Left ventricle myocardium inferior (tissue), 1 donor: ENCODE measurements around the gene NSDHL. TPM values are rescaled to one million over a fixed set of nuclear protein-coding genes. Genes with fewer than 3 reads are reported as not detected.

ENCODE experiments used
- DNase-seq: peaks from one replicate; pipeline ENCODE4 v3.0.0-alpha.2; 2020
- H3K27ac ChIP-seq: fragments of 200-600 bp; replicated peaks from 2 replicates; pipeline ENCODE4 v1.8.0; 2021
- H3K27me3 ChIP-seq: fragments of 200-600 bp; 2 replicates; pipeline ENCODE4 v1.8.0; 2021; ENCODE audit warnings: low read depth
- H3K36me3 ChIP-seq: fragments of 200-600 bp; 2 replicates; pipeline ENCODE4 v1.8.0; 2021
- H3K4me1 ChIP-seq: fragments of 200-600 bp; 2 replicates; pipeline ENCODE4 v1.8.0; 2021
- H3K4me3 ChIP-seq: fragments of 200-600 bp; 2 replicates; pipeline ENCODE4 v1.8.0; 2021; ENCODE audit warnings: mild to moderate bottlenecking, moderate library complexity
- H3K9me3 ChIP-seq: fragments of 200-600 bp; replicated peaks from 2 replicates; pipeline ENCODE4 v1.8.0; 2021
- intact Hi-C: fragments of 100-400 bp; cut with micrococcal nuclease; formaldehyde crosslinking; loops from one replicate; pipeline ENCODE4 v1.11.0; 2022
- total RNA-seq: library from RNA; stranded (reverse); fragmentation: NEBNext Ultra II Directional; extraction: Animal tissue kit (Norgen Biotek cat#: 25700); gene quantifications from one replicate; pipeline ENCODE4 v1.2.1, GENCODE V29; 2021
- TF ChIP-seq, protein P1 (sequence below): fragments of 200-600 bp; IDR thresholded peaks from 2 replicates; pipeline ENCODE4 v1.8.0; 2021; ENCODE audit warnings: antibody characterized with exemption, mild to moderate bottlenecking, borderline replicate concordance
- donor health status: DM: no; HTN: yes; CAD: no; lungs with severe emphysema.

Gene NSDHL
- total RNA-seq, 1 donor from 2014 or later, result 11.4 TPM

DNA sequence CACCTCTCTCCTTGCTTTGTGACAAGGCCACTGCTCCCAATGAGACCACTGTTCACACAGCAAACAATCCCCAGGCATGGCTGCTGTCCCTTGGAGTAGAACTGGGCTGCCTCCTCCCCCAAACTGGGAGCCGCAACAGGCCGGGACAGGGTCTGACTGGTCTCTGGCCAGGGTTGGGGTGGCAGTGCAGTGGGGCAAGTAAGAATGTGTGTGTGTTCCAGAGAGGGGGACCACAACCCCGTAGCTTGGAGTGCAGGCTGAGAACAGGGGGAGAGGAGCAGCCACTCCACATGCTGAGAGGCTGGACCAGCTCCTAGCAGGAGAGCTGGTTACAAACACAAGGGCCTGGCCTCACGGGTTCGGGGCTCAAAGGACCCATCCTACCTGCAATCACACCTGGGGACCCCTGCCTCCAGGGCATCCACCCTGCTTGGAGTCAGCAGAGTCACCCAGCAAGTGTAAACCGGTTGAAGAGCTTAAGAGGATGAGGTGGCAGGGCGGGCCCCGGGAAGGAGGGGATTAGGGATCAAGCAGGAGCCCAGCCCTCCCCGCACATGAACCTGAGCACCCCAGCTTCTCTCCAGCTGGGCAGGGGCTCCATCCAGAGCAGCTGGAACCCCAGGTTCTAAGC is 63.2 kb downstream of the NSDHL start:
- no peak overlapping the region for H3K27ac ChIP-seq
- no peaks in the 10 kb centered on the region for H3K36me3 ChIP-seq
- DNase-seq, result no peak
- TF ChIP-seq, protein P1, sequence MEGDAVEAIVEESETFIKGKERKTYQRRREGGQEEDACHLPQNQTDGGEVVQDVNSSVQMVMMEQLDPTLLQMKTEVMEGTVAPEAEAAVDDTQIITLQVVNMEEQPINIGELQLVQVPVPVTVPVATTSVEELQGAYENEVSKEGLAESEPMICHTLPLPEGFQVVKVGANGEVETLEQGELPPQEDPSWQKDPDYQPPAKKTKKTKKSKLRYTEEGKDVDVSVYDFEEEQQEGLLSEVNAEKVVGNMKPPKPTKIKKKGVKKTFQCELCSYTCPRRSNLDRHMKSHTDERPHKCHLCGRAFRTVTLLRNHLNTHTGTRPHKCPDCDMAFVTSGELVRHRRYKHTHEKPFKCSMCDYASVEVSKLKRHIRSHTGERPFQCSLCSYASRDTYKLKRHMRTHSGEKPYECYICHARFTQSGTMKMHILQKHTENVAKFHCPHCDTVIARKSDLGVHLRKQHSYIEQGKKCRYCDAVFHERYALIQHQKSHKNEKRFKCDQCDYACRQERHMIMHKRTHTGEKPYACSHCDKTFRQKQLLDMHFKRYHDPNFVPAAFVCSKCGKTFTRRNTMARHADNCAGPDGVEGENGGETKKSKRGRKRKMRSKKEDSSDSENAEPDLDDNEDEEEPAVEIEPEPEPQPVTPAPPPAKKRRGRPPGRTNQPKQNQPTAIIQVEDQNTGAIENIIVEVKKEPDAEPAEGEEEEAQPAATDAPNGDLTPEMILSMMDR, result no peak
- no peaks in the 10 kb centered on the region for H3K9me3 ChIP-seq
- intact Hi-C loops, result no loop called here
- H3K4me1 ChIP-seq, result no peaks in the 10 kb centered on the region
- H3K4me3 ChIP-seq, result no peak overlapping the region
- H3K27me3 ChIP-seq, result peaks cover 12% of the 10 kb centered on the region

DNA sequence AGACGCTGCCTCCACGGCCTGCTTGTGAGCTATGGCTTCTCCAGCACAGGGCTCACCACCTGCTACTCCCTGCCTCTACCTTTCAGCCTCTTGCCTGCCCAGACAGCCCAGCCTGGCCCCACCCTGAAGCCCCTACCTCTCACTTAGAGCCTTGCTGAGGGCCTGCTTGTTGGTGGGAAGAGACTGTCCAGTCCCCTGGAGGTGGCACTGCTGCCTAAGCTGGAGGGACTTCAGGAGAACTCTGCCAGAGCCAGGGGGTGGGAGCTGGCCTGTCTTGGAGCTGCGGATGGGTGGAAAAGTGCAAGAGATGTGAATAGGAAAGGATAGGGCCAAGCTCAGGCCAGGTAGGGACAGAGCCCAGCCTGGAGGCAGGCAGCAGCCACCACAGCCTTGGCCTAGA is 64.3 kb downstream of the NSDHL start:
- TF ChIP-seq, protein P1, result no peak
- Histone ChIP-seq H3K27me3 (peaks cover 9% of the 10 kb centered on the region), H3K36me3 (no peaks in the 10 kb centered on the region), H3K9me3 (no peaks in the 10 kb centered on the region), H3K27ac (no peak overlapping the region), H3K4me1 (no peaks in the 10 kb centered on the region), H3K4me3 (no peak overlapping the region)
- no peak for DNase-seq
- intact Hi-C loops, result no loop called here

DNA sequence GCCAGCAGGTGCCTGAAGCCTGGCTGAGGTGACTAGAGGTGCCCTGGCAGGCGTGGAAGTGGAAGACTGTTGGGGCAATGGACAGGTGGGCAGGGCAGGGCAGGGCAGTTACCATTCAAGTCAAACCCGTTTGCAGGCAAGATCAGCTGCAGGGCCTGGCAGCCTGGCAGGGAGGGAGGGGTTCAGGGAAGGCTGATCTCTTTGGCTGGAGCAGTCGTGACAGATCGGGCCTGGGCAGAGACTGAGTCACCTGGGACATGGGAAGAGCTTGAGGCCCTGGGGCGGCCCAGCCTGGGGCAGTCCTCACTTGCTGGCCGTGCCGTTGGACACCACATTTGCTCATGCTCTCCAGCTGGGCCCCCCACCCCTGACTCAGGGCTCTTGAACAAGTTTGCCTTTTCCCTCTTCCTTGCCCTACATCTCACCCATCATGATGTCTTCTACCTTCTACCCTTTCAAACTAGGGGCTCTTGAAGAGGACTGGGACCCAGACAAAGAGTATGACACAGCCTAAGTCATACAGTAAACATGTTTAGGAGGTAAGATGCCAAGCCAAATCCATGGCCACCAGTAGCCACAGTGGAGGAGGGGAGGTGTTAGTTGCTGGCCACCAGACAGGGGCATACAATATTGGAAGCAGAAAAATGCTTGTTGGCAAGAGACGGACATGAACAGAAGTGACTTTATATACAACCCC is 65.0 kb downstream of the NSDHL start:
- no peak for DNase-seq
- TF ChIP-seq, protein P1, result no peak
- Histone ChIP-seq H3K27ac (no peak overlapping the region), H3K9me3 (no peaks in the 10 kb centered on the region), H3K36me3 (no peaks in the 10 kb centered on the region), H3K4me3 (no peak overlapping the region), H3K4me1 (no peaks in the 10 kb centered on the region), H3K27me3 (peaks cover 9% of the 10 kb centered on the region)
- intact Hi-C loops, result no loop called here

DNA sequence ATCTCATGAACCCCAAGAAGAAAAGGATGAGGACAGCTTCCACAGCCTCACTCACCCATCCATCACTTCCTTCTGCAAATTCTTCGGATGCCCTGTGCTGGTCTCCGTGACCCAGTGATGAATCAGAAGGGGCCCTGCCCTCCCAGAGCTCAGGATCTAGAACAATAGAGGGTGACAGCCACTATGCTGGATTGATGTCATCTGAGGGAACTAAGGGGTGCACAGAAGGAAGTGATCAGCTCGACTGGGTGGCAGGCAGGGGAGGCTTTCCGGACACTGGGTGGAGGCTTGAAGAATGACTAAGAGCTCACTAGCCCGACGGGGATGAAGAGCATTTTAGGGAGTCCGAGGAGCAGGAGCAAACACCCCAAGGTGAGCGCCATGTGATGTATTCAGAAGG is 65.6 kb downstream of the NSDHL start:
- TF ChIP-seq, protein P1, result no peak
- Histone ChIP-seq H3K36me3 (no peaks in the 10 kb centered on the region), H3K27me3 (peaks cover 9% of the 10 kb centered on the region), H3K4me3 (no peak overlapping the region), H3K9me3 (no peaks in the 10 kb centered on the region), H3K4me1 (no peaks in the 10 kb centered on the region), H3K27ac (no peak overlapping the region)
- intact Hi-C loops, result no loop called here
- DNase-seq, result no peak

DNA sequence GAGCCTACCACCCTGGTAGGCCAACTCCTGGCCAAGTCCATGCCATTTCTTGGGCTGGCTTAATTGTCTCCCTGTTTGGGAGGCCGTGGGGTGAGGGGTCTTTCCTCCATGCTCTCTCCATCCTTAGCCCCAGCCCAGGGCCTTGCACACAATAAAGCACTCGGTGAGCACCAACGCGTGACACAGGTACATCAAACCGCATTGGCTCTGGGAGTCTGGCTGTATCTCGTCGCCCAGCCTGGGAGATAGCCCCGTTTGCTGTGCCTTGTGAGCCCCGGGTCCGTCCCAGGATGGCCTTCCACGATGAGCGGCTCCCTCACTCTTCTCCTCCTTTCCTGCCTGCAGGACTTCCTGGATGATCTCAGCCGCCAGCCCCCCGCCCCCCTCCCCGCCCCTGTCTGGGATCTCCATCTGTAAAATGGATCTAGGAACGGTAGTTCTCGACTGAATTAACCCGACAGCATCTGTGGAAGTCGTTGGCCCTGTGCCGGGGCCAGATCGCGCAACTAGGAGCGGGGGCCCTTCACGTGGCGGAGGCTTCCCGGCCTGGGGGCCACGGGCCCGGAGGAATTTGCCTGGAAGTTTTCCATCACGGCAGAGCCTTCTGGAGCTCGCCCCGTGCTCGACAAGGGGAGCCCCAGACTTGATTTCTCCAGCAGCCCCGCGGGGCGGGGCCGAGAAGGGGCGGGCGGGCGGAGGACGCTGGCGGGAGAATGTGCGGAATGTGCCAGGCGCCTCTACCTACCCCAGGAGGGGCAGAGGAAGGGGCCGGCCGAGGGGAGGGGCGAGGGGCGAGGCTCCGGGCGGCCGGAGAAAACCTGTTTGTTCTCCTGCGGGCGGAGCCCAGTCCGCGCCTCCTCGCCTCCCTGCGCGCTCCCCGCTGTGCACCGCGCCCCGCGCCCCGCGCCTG is 66.6 kb downstream of the NSDHL start, which contains the start of gene ZNF185:
TSS of gene ZNF185 (plus strand) at position 846 of the 910 bp plus-strand sequence. CDS start 16,423 bp downstream, outside the sequence.
- H3K4me1 ChIP-seq, result no peaks in the 10 kb centered on the region
- peaks cover 9% of the 10 kb centered on the region for H3K27me3 ChIP-seq
- H3K4me3 ChIP-seq, result peak within 1 kb of the TSS; percentile 58
- H3K9me3 ChIP-seq, result no peaks in the 10 kb centered on the region
- TF ChIP-seq, protein P1, result no peak
- no peak for DNase-seq
- no peak within 1 kb of the TSS for H3K27ac ChIP-seq
- intact Hi-C loops, result no loop called here
- H3K36me3 ChIP-seq, result no peaks in the 10 kb centered on the region
